AG09309 (cell line): Measurements from ENCODE around the gene ARHGEF3.
"Not testable (repeated sequence)": the region's sequence is repeated elsewhere in the genome, so short reads cannot be mapped to it uniquely, and the experiment has no call there.

Experiments
- DNase-seq: peaks from one replicate; pipeline ENCODE4 v3.0.0-alpha.2; 2010; ENCODE audit warnings: low read depth
- H3K4me3 ChIP-seq: 2 replicates; pipeline ENCODE4 v1.5.1; 2011; ENCODE audit warnings: mild to moderate bottlenecking, low read depth, low read length, moderate library complexity; ENCODE audit not compliant: control insufficient read depth
- TF ChIP-seq, protein P1 (sequence below): IDR thresholded peaks from 2 replicates; pipeline ENCODE4 v1.5.1; 2011; ENCODE audit warnings: mild to moderate bottlenecking, low read depth, low read length, inconsistent platforms; ENCODE audit not compliant: insufficient read depth, control insufficient read depth; ENCODE audit errors: missing control alignments

The ARHGEF3 gene

DNA sequence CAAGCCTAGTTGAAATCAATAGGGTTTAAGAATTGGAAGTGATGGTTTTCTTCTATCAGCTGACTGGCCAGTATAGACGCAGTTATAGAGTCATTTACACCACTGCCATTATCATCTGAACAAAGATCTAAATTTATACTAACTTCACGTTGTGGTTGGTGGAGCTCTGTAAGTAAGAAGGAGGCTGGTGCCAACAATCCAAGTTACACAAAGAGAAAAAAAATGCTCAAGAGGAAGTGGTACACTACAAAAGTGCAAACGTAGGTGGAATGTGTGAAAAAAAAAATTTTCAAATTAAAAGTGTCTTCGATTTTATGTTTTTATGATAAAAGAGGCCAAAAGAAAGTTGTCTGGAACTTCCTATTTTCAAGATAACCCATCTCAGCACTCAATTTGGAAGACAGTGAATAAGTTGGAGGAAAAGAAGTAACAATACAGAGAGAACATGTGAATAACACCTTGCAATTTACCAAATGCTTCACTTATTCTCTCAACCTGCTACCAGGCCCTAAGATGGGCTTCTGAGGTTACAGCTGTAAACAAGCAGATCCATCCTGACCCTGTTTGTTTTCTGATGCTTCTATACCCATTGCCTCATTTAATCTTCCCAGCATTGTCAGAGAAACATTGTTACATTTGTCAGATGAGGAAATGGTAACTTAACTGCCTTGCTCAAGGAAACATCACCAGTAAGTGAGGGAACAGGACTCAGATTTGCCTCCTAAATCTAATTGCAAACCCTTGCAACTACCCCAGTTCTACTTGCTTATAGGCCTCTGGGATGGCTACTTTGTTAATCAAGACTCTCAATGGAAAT, 106.7 kb downstream of the ARHGEF3 start:
- DNase-seq: no peak
- TF ChIP-seq, protein P1, sequence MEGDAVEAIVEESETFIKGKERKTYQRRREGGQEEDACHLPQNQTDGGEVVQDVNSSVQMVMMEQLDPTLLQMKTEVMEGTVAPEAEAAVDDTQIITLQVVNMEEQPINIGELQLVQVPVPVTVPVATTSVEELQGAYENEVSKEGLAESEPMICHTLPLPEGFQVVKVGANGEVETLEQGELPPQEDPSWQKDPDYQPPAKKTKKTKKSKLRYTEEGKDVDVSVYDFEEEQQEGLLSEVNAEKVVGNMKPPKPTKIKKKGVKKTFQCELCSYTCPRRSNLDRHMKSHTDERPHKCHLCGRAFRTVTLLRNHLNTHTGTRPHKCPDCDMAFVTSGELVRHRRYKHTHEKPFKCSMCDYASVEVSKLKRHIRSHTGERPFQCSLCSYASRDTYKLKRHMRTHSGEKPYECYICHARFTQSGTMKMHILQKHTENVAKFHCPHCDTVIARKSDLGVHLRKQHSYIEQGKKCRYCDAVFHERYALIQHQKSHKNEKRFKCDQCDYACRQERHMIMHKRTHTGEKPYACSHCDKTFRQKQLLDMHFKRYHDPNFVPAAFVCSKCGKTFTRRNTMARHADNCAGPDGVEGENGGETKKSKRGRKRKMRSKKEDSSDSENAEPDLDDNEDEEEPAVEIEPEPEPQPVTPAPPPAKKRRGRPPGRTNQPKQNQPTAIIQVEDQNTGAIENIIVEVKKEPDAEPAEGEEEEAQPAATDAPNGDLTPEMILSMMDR: no peak
- no peak overlapping the region for H3K4me3 ChIP-seq

DNA sequence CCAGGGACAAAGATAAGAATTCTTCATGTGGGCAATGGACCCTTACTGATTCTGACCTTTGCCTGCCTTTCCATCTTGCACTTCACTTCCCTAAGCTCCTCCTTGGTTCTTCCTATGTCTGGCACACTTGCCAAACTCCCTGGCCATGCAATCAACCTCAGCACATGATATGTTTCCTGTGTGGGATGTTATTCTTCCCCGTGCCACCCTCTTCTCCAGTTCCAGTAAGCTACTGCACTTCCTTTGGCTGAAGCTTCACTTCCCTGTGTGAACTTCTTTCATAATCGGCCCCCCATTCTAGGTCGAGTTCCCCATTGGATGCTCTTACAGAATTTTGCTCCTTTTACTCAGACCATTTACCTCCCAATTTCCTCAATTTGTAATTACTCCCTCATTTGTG, 108.0 kb downstream of the ARHGEF3 start:
- no peak for DNase-seq
- no peak overlapping the region for H3K4me3 ChIP-seq
- TF ChIP-seq, protein P1: no peak

DNA sequence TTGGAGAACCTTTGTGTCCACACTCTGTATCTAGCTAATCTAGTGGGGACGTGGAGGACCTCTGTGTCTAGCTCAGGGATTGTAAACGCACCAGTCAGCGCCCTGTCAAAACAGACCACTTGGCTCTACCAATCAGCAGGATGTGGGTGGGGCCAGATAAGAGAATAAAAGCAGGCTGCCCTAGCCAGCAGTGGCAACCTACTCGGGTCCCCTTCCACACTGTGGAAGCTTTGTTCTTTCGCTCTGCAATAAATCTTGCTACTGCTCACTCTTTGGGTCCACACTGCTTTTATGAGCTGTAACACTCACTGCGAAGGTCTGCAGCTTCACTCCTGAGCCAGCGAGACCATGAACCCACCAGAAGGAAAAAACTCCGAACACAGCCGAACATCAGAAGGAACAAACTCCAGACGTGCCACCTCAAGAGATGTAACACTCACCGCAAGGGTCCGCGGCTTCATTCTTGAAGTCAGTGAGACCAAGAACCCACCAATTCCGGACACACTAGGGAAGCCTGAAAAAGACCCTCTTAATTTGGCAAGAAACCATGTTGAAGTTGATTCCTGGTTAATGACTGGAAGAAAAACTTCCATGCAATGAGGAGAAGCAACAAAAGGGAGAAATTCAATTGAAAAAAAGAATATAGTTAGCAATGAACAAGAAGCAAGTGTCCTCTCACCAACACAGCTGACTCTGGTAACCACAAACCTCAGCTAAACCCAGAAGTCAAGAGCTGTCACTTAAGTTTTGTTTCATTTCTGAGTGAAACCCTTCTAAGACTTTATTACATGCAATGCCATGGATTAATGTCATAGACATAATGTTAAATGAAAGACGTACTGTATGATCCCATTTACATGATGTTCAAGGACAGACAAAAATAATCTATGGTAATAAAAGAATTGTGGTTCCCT, 109.0 kb downstream of the ARHGEF3 start:
- not testable (repeated sequence) for DNase-seq, H3K4me3 ChIP-seq

DNA sequence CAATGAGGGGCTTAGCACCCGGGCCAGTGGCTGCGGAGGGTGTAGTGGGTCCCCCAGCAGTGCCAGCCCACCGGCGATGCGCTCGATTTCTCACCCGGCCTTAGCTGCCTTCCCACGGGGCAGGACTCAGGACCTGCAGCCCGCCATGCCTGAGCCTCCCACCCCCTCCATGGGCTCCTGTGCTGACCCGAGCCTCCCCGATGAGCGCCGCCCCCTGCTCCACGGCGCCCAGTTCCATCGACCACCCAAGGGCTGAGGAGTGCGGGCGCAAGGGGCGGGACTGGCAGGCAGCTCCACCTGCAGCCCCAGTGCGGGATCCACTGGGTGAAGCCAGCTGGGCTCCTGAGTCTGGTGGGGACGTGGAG, 109.8 kb downstream of the ARHGEF3 start:
- not testable (repeated sequence) for DNase-seq, H3K4me3 ChIP-seq

DNA sequence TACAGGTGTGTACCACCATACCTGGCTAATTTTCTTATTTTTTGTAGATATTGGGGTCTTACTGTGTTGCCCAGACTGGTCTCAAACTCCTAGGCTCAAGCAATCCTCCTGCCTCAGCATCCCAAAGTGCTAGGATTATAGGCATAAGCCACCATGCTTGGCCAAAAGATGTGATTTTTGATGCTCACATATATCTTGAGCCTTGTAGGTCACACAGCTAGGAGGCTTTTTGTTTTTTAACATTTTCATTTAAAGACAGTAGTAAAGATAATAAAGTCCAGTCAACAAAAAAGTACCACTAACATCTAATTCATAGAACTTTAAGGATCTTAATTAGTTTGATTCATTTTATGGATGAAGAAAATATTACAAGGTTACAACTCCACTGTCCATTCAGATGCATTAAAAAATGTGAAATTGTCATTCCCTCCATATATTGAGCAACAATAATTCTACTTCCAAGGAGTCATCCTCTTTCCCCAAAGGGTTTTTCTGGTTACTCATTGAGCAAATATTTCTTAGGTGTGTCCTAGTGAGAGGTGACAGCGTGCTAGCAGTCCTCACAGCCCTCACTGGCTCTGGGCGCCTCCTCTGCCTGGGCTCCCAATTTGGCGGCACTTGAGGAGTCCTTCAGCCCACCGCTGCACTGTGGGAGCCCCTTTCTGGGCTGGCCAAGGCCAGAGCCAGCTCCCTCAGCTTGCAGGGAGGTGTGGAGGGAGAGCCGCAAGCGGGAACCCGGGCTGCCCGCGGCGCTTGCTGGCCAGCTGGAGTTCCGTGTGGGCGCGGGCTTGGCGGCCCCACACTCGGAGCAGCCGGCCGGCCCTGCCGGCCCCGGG, 110.4 kb downstream of the ARHGEF3 start:
- TF ChIP-seq, protein P1: no peak
- H3K4me3 ChIP-seq: no peak overlapping the region
- no peak for DNase-seq

DNA sequence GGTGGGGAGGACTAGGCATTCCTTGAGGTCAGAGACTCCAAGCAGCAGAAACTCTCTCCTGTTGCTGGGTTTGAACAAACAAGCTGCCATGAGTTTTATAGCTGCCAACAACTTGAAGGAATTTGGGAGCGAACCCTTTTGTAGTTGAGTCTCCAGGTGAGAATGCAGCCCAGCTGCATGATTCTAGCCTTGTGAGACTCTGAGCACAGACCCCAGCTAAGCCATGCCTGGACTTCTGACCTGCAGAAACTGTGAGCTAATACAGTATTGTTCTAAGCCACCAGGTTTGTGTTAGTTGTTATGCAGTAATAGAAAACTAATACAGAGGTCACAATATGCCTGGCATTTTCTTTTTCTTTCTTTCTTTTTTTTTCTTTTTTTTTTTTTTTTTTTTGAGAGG, 112.4 kb downstream of the ARHGEF3 start:
- DNase-seq: no peak
- TF ChIP-seq, protein P1: no peak

DNA sequence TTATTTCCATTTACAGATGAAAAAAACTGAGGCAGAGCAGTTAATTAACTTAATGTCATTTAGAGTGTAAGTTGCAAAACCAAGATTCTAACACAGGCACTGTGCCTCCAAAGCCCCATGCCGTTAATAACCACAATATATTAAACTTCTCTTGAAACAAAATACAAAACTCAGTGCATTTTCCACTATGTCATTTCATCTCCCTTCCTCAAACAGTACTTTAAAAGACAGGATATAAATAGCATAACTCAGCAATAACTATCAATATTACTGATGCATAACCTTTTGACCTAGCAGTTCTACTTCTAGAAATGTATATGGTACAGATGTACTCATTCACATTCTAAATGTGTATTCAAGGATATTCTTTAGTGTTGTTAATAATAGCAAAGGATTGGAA, 113.6 kb downstream of the ARHGEF3 start:
- no peak overlapping the region for H3K4me3 ChIP-seq
- no peak for DNase-seq
- TF ChIP-seq, protein P1: no peak

More for the DNA sequence above, 112.4 kb downstream of the ARHGEF3 start:
- H3K4me3 ChIP-seq: no peak overlapping the region
